Epithelial cell of esophagus (primary cell): ENCODE results near the gene IQGAP1.

Experiments
- DNase-seq: peaks from one replicate; pipeline ENCODE4 v3.0.0; 2010; ENCODE audit warnings: low read depth
- H3K4me3 ChIP-seq: 2 replicates; pipeline ENCODE4 v1.5.1; 2011; ENCODE audit warnings: mild to moderate bottlenecking, low read length, control low read depth
- CTCF ChIP-seq: IDR thresholded peaks from 2 replicates; pipeline ENCODE4 v1.5.1; 2011; ENCODE audit warnings: low read depth, mild to moderate bottlenecking, low read length, control low read depth, inconsistent platforms; ENCODE audit not compliant: insufficient read depth; ENCODE audit errors: missing control alignments

Gene IQGAP1

GRCh38 chr15:90529371-90530249 lies 141.6 kb downstream of the IQGAP1 start, which contains the start of gene CRTC3:
Gene CRTC3, plus strand, starts transcription at chr15:90529923. Its CDS starts 149 bp downstream, at chr15:90530072.
- peak within 1 kb of the TSS; percentile 75 for H3K4me3 ChIP-seq
- DNase-seq: peak; percentile 68
- TF ChIP-seq CTCF: peak; percentile 7

- peak overlapping the region; percentile 75 for H3K4me3 ChIP-seq
- no peak for TF ChIP-seq CTCF
- DNase-seq: peak; percentile 72
These were observed 142.4 kb downstream of the IQGAP1 start for GRCh38 chr15:90530250-90531051.

- TF ChIP-seq CTCF: no peak
- DNase-seq: no peak
- peak overlapping the region; percentile 75 for H3K4me3 ChIP-seq
These were observed 143.1 kb downstream of the IQGAP1 start for GRCh38 chr15:90531147-90531546.

GRCh38 chr15:90535254-90535653 lies 147.2 kb downstream of the IQGAP1 start:
- no peak for TF ChIP-seq CTCF
- DNase-seq: no peak
- H3K4me3 ChIP-seq: no peak overlapping the region

- no peak for TF ChIP-seq CTCF
- no peak overlapping the region for H3K4me3 ChIP-seq
- no peak for DNase-seq
These were observed 151.7 kb downstream of the IQGAP1 start for GRCh38 chr15:90539789-90540188.

- no peak overlapping the region for H3K4me3 ChIP-seq
- no peak for TF ChIP-seq CTCF
- no peak for DNase-seq
These were observed 152.7 kb downstream of the IQGAP1 start for GRCh38 chr15:90540768-90541167.
